ENCODE results near the gene IL37. TPM values are rescaled to one million over a fixed set of nuclear protein-coding genes. Genes with fewer than 3 reads are reported as not detected.
A peak's percentile ranks its signal among the peaks of the same experiment; 100 is the strongest.
"Not testable (repeated sequence)": the region's sequence is repeated elsewhere in the genome, so short reads cannot be mapped to it uniquely, and the experiment has no call there.

The IL37 gene
- total RNA-seq, 2 donors from 2014 or later: not detected

GRCh38 chr2:112920923-112921532 is 10.1 kb downstream of the IL37 start:
- no peak for DNase-seq (ENCODE audit: low spot score)
- Mint-ChIP-seq H3K4me3 (no peak overlapping the region), H3K4me1 (ENCODE audit: low read depth in 2 of 2) (peaks cover 5 to 15% of the 10 kb centered on the region in 2 donors), H3K27ac (peak overlapping the region in 1 of 2 donors; percentile 60), H3K36me3 (no peaks in the 10 kb centered on the region), H3K27me3 (no peaks in the 10 kb centered on the region), H3K9me3 (no peaks in the 10 kb centered on the region)
- ATAC-seq: peak; percentile 70 to 81

GRCh38 chr2:112921982-112922381 is 11.0 kb downstream of the IL37 start:
- H3K36me3 Mint-ChIP-seq: no peaks in the 10 kb centered on the region
- H3K27ac Mint-ChIP-seq: no peak overlapping the region
- H3K4me3 Mint-ChIP-seq: no peak overlapping the region
- no peaks in the 10 kb centered on the region for H3K9me3 Mint-ChIP-seq
- ATAC-seq: no peak
- DNase-seq (ENCODE audit: low spot score): no peak
- H3K4me1 Mint-ChIP-seq (ENCODE audit: low read depth in 2 of 2): peaks cover 5 to 13% of the 10 kb centered on the region in 2 donors
- no peaks in the 10 kb centered on the region for H3K27me3 Mint-ChIP-seq

- H3K27me3 Mint-ChIP-seq: no peaks in the 10 kb centered on the region
- no peaks in the 10 kb centered on the region for H3K9me3 Mint-ChIP-seq
- no peaks in the 10 kb centered on the region for H3K36me3 Mint-ChIP-seq
- ATAC-seq (no peak), DNase-seq (ENCODE audit: low spot score) (no peak)
- H3K4me3 Mint-ChIP-seq: no peak overlapping the region
- H3K27ac Mint-ChIP-seq: no peak overlapping the region
- peaks cover 5 to 13% of the 10 kb centered on the region in 2 donors for H3K4me1 Mint-ChIP-seq (ENCODE audit: low read depth in 2 of 2)
These were observed 12.4 kb downstream of the IL37 start for GRCh38 chr2:112923237-112923966.

GRCh38 chr2:112923967-112924338 is 13.0 kb downstream of the IL37 start:
- Mint-ChIP-seq H3K36me3 (no peaks in the 10 kb centered on the region), H3K27ac (no peak overlapping the region), H3K27me3 (peaks cover 0 to 3% of the 10 kb centered on the region in 2 donors), H3K4me1 (ENCODE audit: low read depth in 2 of 2) (peaks cover 5 to 13% of the 10 kb centered on the region in 2 donors), H3K9me3 (no peaks in the 10 kb centered on the region), H3K4me3 (no peak overlapping the region)
- DNase-seq (ENCODE audit: low spot score): no peak
- ATAC-seq: no peak

- DNase-seq (ENCODE audit: low spot score): no peak
- Mint-ChIP-seq H3K27me3 (peaks cover 0 to 3% of the 10 kb centered on the region in 2 donors), H3K27ac (no peak overlapping the region), H3K4me3 (no peak overlapping the region), H3K36me3 (no peaks in the 10 kb centered on the region), H3K9me3 (no peaks in the 10 kb centered on the region), H3K4me1 (ENCODE audit: low read depth in 2 of 2) (peaks cover 5 to 13% of the 10 kb centered on the region in 2 donors)
- no peak for ATAC-seq
These were observed 13.4 kb downstream of the IL37 start for GRCh38 chr2:112924360-112924759.

- DNase-seq (ENCODE audit: low spot score) (no peak), ATAC-seq (no peak)
- Mint-ChIP-seq H3K27me3 (peaks cover 0 to 3% of the 10 kb centered on the region in 2 donors), H3K4me1 (ENCODE audit: low read depth in 2 of 2) (peaks cover 5 to 13% of the 10 kb centered on the region in 2 donors), H3K4me3 (no peak overlapping the region), H3K9me3 (no peaks in the 10 kb centered on the region), H3K27ac (no peak overlapping the region), H3K36me3 (no peaks in the 10 kb centered on the region)
These were observed 13.9 kb downstream of the IL37 start for GRCh38 chr2:112924821-112925220.

- Mint-ChIP-seq H3K4me1 (ENCODE audit: low read depth in 2 of 2) (no peaks in the 10 kb centered on the region), H3K9me3 (no peaks in the 10 kb centered on the region), H3K27ac (no peak overlapping the region), H3K36me3 (no peaks in the 10 kb centered on the region), H3K4me3 (no peak overlapping the region), H3K27me3 (peaks cover 0 to 3% of the 10 kb centered on the region in 2 donors)
- DNase-seq (ENCODE audit: low spot score) (no peak), ATAC-seq (no peak)
These were observed 15.7 kb downstream of the IL37 start for GRCh38 chr2:112926707-112927106.

- H3K27me3 Mint-ChIP-seq: peaks cover 0 to 3% of the 10 kb centered on the region in 2 donors
- H3K4me3 Mint-ChIP-seq: no peak overlapping the region
- H3K27ac Mint-ChIP-seq: peak overlapping the region in 1 of 2 donors; percentile 25
- ATAC-seq (no peak), DNase-seq (ENCODE audit: low spot score) (no peak)
- no peaks in the 10 kb centered on the region for H3K36me3 Mint-ChIP-seq
- no peaks in the 10 kb centered on the region for H3K9me3 Mint-ChIP-seq
- no peaks in the 10 kb centered on the region for H3K4me1 Mint-ChIP-seq (ENCODE audit: low read depth in 2 of 2)
These were observed 16.8 kb downstream of the IL37 start for GRCh38 chr2:112927745-112928144.

- ATAC-seq (no peak), DNase-seq (ENCODE audit: low spot score) (no peak)
- Mint-ChIP-seq H3K27me3 (peaks cover 0 to 10% of the 10 kb centered on the region in 2 donors), H3K36me3 (no peaks in the 10 kb centered on the region), H3K4me3 (no peak overlapping the region), H3K9me3 (no peaks in the 10 kb centered on the region), H3K4me1 (ENCODE audit: low read depth in 2 of 2) (no peaks in the 10 kb centered on the region), H3K27ac (no peak overlapping the region)
These were observed 22.3 kb downstream of the IL37 start for GRCh38 chr2:112933261-112933660.

GRCh38 chr2:112934117-112934516 is 23.2 kb downstream of the IL37 start:
- ATAC-seq; H3K4me3 Mint-ChIP-seq; H3K4me1 Mint-ChIP-seq (ENCODE audit: low read depth in 2 of 2); DNase-seq (ENCODE audit: low spot score); H3K9me3 Mint-ChIP-seq; H3K27ac Mint-ChIP-seq; H3K27me3 Mint-ChIP-seq; H3K36me3 Mint-ChIP-seq: not testable (repeated sequence)

- peaks cover 0 to 6% of the 10 kb centered on the region in 2 donors for H3K27me3 Mint-ChIP-seq
- no peak overlapping the region for H3K4me3 Mint-ChIP-seq
- H3K9me3 Mint-ChIP-seq: no peaks in the 10 kb centered on the region
- ATAC-seq (no peak), DNase-seq (ENCODE audit: low spot score) (no peak)
- no peaks in the 10 kb centered on the region for H3K36me3 Mint-ChIP-seq
- no peak overlapping the region for H3K27ac Mint-ChIP-seq
- no peaks in the 10 kb centered on the region for H3K4me1 Mint-ChIP-seq (ENCODE audit: low read depth in 2 of 2)
These were observed 25.9 kb downstream of the IL37 start for GRCh38 chr2:112936927-112937232.

- Mint-ChIP-seq H3K27ac (no peak overlapping the region), H3K4me1 (ENCODE audit: low read depth in 2 of 2) (no peaks in the 10 kb centered on the region), H3K4me3 (no peak overlapping the region), H3K27me3 (peaks cover 0 to 9% of the 10 kb centered on the region in 2 donors), H3K9me3 (no peaks in the 10 kb centered on the region), H3K36me3 (no peaks in the 10 kb centered on the region)
- DNase-seq (ENCODE audit: low spot score) (no peak), ATAC-seq (no peak)
These were observed 27.9 kb downstream of the IL37 start for GRCh38 chr2:112938904-112939303.

- Mint-ChIP-seq H3K27ac (no peak overlapping the region), H3K4me3 (no peak overlapping the region), H3K4me1 (ENCODE audit: low read depth in 2 of 2) (no peaks in the 10 kb centered on the region), H3K9me3 (no peaks in the 10 kb centered on the region), H3K27me3 (peaks cover 1 to 9% of the 10 kb centered on the region in 2 donors), H3K36me3 (no peaks in the 10 kb centered on the region)
- DNase-seq (ENCODE audit: low spot score) (no peak), ATAC-seq (no peak)
These were observed 28.5 kb downstream of the IL37 start for GRCh38 chr2:112939425-112939824.

GRCh38 chr2:112940859-112941625 is 30.1 kb downstream of the IL37 start:
- ATAC-seq (no peak), DNase-seq (ENCODE audit: low spot score) (no peak)
- Mint-ChIP-seq H3K36me3 (no peaks in the 10 kb centered on the region), H3K9me3 (no peaks in the 10 kb centered on the region), H3K4me3 (no peak overlapping the region), H3K27me3 (peaks cover 7 to 9% of the 10 kb centered on the region in 2 donors), H3K4me1 (ENCODE audit: low read depth in 2 of 2) (no peaks in the 10 kb centered on the region), H3K27ac (no peak overlapping the region)

Data from natural killer cell treated with Interleukin-12 subunit alpha and Interleukin-12 subunit beta and Interleukin-15 and Interleukin-18, amount 100 ng/mL, for 72 hours (primary cell).